GM23248 (cell line): ENCODE results near the gene CAMKMT. TPM values are rescaled to one million over a fixed set of nuclear protein-coding genes. Genes with fewer than 3 reads are reported as not detected.

ENCODE experiments used
- DNase-seq: peaks from one replicate; pipeline ENCODE4 v3.0.0-alpha.2; 2015
- H2AFZ ChIP-seq: fragments of 200-600 bp; sonication (generic); 2 replicates; pipeline ENCODE4 v1.6.1; 2016; ENCODE audit warnings: antibody characterized with exemption
- H3F3A ChIP-seq: fragments of 200-600 bp; sonication (generic); 2 replicates; pipeline ENCODE4 v1.6.1; 2016; ENCODE audit warnings: mild to moderate bottlenecking, antibody characterized with exemption, mixed run types; ENCODE audit not compliant: insufficient read depth
- H3K27ac ChIP-seq: fragments of 200-600 bp; sonication (generic); 2 replicates; pipeline ENCODE4 v1.5.1; 2016; ENCODE audit warnings: mild to moderate bottlenecking
- H3K27me3 ChIP-seq: fragments of 200-600 bp; sonication (generic); replicated peaks from 2 replicates; pipeline ENCODE4 v1.6.1; 2016; ENCODE audit warnings: mild to moderate bottlenecking; ENCODE audit not compliant: insufficient read depth
- H3K36me3 ChIP-seq: fragments of 200-600 bp; sonication (generic); 2 replicates; pipeline ENCODE4 v1.6.1; 2016; ENCODE audit warnings: low read depth, mild to moderate bottlenecking
- H3K4me1 ChIP-seq: fragments of 200-600 bp; sonication (generic); 2 replicates; pipeline ENCODE4 v1.6.1; 2016; ENCODE audit warnings: mild to moderate bottlenecking; ENCODE audit not compliant: insufficient read depth
- H3K4me2 ChIP-seq: fragments of 200-600 bp; sonication (generic); one replicate; pipeline ENCODE4 v1.6.1; 2016; ENCODE audit warnings: mild to moderate bottlenecking; ENCODE audit not compliant: unreplicated experiment
- H3K4me3 ChIP-seq: fragments of 200-600 bp; sonication (generic); 2 replicates; pipeline ENCODE4 v1.5.1; 2016; ENCODE audit warnings: mild to moderate bottlenecking
- H3K79me2 ChIP-seq: fragments of 200-600 bp; sonication (generic); 2 replicates; pipeline ENCODE4 v1.6.1; 2016; ENCODE audit warnings: mild to moderate bottlenecking; ENCODE audit not compliant: insufficient read depth
- H3K9ac ChIP-seq: fragments of 200-600 bp; sonication (generic); 2 replicates; pipeline ENCODE4 v1.6.1; 2016; ENCODE audit warnings: mild to moderate bottlenecking
- H3K9me2 ChIP-seq: fragments of 200-600 bp; sonication (generic); 2 replicates; pipeline ENCODE4 v1.6.1; 2016; ENCODE audit warnings: mixed run types, mild to moderate bottlenecking, moderate library complexity; ENCODE audit not compliant: insufficient read depth
- H3K9me3 ChIP-seq: fragments of 200-600 bp; sonication (generic); one replicate; pipeline ENCODE4 v1.6.1; 2017; ENCODE audit warnings: low read depth
- H4K20me1 ChIP-seq: fragments of 200-600 bp; sonication (generic); 2 replicates; pipeline ENCODE4 v1.6.0; 2016; ENCODE audit not compliant: insufficient read depth
- EZH2 ChIP-seq: fragments of 200-600 bp; sonication (generic); IDR thresholded peaks from 2 replicates; pipeline ENCODE4 v1.6.1; 2018; ENCODE audit warnings: antibody characterized with exemption, mild to moderate bottlenecking; ENCODE audit not compliant: insufficient read depth, poor library complexity, severe bottlenecking
- EZH2phosphoT487 ChIP-seq: fragments of 200-600 bp; sonication (generic); IDR thresholded peaks from 2 replicates; pipeline ENCODE4 v1.6.1; 2018; ENCODE audit warnings: antibody characterized with exemption, moderate library complexity, mild to moderate bottlenecking, low read depth; ENCODE audit not compliant: insufficient read depth
- WGBS, 2 experiments: methylation state at CpG; one replicate each; pipeline ENCODE4 v1.1.6; 2015 to 2017; ENCODE audit warnings: low lambda C conversion rate in 2 of 2, low coverage in 1 of 2; ENCODE audit errors: missing lambda C conversion rate in 2 of 2; 5-methylcytosine and 5-hydroxymethylcytosine counted together
- in situ Hi-C: fragments of 300-500 bp; cut with MboI; formaldehyde crosslinking; loops from 2 replicates; pipeline ENCODE4 v1.15.0; 2020
- polyA plus RNA-seq: library from polyadenylated mRNA; unstranded; fragments of >200 nt; fragmentation: Nextera tagmentation; extraction: Ambion mirVana; gene quantifications from 2 replicates; pipeline ENCODE4 v1.2.1, GENCODE V29; 2016
- total RNA-seq: library from RNA; depleted of rRNA; stranded (reverse); fragments of >200 nt; shearing (Covaris generic); gene quantifications from 2 replicates; pipeline ENCODE4 v1.2.3, GENCODE V29; 2014

CAMKMT gene
- total and polyA plus RNA-seq, 2 experiments from 2014 or later, result 3.1 to 6.9 TPM

DNA sequence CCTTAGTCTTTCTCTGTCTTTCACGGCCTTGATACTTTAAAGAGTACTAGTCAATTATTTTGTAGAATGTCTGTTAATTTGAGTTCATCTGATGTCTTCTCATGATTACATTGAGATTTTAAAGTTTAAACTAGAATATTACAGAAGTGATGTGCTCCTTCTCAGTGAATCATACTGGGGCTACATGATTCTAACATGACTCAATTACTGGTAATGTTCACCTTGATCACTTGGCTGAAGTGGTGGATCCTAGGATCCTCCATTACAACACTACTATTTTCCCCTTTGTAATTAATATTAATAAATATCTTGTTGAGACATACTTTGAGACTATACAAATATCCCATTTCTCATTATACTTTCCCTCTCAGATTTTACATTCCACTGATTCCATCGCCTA lies 148.5 kb downstream of the CAMKMT start:
- Histone ChIP-seq H3F3A (no peaks in the 10 kb centered on the region), H2AFZ (no peak overlapping the region), H3K79me2 (no peaks in the 10 kb centered on the region), H3K36me3 (no peaks in the 10 kb centered on the region), H3K27me3 (no peaks in the 10 kb centered on the region), H3K27ac (no peak overlapping the region), H3K9me3 (no peaks in the 10 kb centered on the region), H3K4me2 (no peak overlapping the region), H3K4me1 (no peaks in the 10 kb centered on the region; the same call in 1 of the 2 replicates), H3K4me3 (no peak overlapping the region), H3K9ac (no peak overlapping the region), H4K20me1 (no peaks in the 10 kb centered on the region), H3K9me2 (no peaks in the 10 kb centered on the region)
- in situ Hi-C loops, result no loop called here
- peak; percentile 27 for DNase-seq
- 96 to 98% methylated on average over 2 of the region's 2 CpGs for WGBS, 2 experiments
- TF ChIP-seq EZH2phosphoT487 (no peak), EZH2 (no peak)

DNA sequence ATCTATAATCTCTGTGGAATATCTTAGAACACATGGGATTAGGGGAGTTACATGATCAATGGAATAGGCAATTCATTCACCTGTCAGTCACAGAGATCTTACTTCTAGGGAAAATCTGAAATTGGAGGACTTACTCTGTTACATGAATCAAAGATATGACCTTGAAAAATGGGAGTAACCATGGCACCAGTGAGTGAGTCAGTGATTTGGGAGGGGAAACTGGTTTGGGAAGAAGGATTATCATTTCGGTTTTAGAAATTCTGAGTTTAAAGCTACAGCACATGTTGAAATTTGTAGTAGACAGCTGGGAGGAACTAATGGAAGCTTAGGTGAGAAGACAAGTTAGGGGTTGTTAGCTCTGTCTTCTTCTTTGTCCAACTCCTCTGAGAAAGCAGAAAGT lies 153.7 kb downstream of the CAMKMT start:
- TF ChIP-seq EZH2, result no peak
- TF ChIP-seq EZH2phosphoT487, result no peak
- H4K20me1 ChIP-seq, result no peaks in the 10 kb centered on the region
- in situ Hi-C loops, result no loop called here
- no peak overlapping the region; the same call in 1 of the 2 replicates for H2AFZ ChIP-seq
- no peaks in the 10 kb centered on the region for H3K27me3 ChIP-seq
- H3K9ac ChIP-seq, result no peak overlapping the region
- no peaks in the 10 kb centered on the region for H3K4me1 ChIP-seq
- H3K9me2 ChIP-seq, result no peaks in the 10 kb centered on the region
- no peaks in the 10 kb centered on the region for H3K79me2 ChIP-seq
- peak; percentile 32 for DNase-seq
- H3K36me3 ChIP-seq, result no peaks in the 10 kb centered on the region
- WGBS, 2 experiments, result 12 to 19% methylated on average over 1 of the region's 1 CpG
- no peaks in the 10 kb centered on the region for H3K9me3 ChIP-seq
- no peaks in the 10 kb centered on the region for H3F3A ChIP-seq
- no peak overlapping the region for H3K4me2 ChIP-seq
- H3K4me3 ChIP-seq, result no peak overlapping the region
- H3K27ac ChIP-seq, result no peak overlapping the region

DNA sequence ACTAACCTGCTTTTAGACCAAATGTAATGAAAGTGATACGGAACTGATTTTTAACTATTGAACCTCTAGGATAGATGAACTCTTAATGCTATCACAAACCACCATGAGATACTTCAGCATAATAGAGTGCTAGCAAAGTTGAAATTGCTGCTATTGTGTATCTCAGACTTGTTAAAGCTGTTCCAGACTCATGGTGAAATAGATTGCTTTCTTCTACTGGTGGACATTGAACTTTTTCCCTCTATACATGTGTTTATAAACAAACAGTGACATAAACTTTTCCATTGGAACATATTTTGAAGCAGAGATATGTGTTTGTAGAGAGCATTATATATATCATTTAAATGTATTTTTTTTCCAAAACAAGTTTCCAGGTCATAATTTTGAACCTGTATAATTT lies 157.3 kb downstream of the CAMKMT start:
- in situ Hi-C loops, result no loop called here
- no peaks in the 10 kb centered on the region for H3K9me2 ChIP-seq
- H3K4me2 ChIP-seq, result no peak overlapping the region
- H3K79me2 ChIP-seq, result no peaks in the 10 kb centered on the region
- no peak for DNase-seq
- no peaks in the 10 kb centered on the region for H3K4me1 ChIP-seq
- H3K36me3 ChIP-seq, result no peaks in the 10 kb centered on the region
- no peaks in the 10 kb centered on the region for H3K27me3 ChIP-seq
- no peak overlapping the region for H3K27ac ChIP-seq
- H2AFZ ChIP-seq, result no peak overlapping the region
- no peak overlapping the region for H3K4me3 ChIP-seq
- WGBS, 2 experiments, result 72 to 82% methylated on average over 1 of the region's 1 CpG
- no peaks in the 10 kb centered on the region for H3F3A ChIP-seq
- H4K20me1 ChIP-seq, result no peaks in the 10 kb centered on the region
- H3K9ac ChIP-seq, result no peak overlapping the region
- no peaks in the 10 kb centered on the region for H3K9me3 ChIP-seq
- TF ChIP-seq EZH2phosphoT487 (no peak), EZH2 (no peak)

DNA sequence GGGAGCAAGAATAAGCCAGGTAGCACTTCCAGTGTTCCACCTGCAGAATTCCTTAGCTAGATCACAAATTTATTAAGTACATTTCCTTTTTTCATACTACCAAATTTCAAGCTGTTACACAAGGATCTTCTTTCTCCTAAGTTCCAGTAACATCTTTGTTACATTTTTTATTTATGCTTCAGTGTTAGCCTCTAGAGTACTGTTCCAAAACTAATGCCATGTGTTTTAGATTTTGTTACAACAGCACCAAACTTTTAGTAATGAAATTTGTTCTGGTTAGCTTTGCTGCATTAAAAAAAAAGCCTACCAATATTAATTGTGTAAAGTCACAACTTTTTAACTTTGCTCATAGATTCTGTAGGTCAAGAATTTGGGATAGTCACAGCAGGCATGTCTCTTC lies 161.1 kb downstream of the CAMKMT start:
- no peaks in the 10 kb centered on the region for H3K9me3 ChIP-seq
- H3K9me2 ChIP-seq, result no peaks in the 10 kb centered on the region
- H3K4me2 ChIP-seq, result no peak overlapping the region
- no peaks in the 10 kb centered on the region for H3K36me3 ChIP-seq
- H4K20me1 ChIP-seq, result no peaks in the 10 kb centered on the region
- 0 out of 2 replicates have a peak, but pooled peaks cover 4% of the 10 kb centered on the region for H3F3A ChIP-seq
- no peaks in the 10 kb centered on the region for H3K27me3 ChIP-seq
- no peaks in the 10 kb centered on the region for H3K79me2 ChIP-seq
- DNase-seq, result no peak
- no peak overlapping the region for H2AFZ ChIP-seq
- peaks cover 5% of the 10 kb centered on the region; the same call in 1 of the 2 replicates for H3K4me1 ChIP-seq
- H3K9ac ChIP-seq, result no peak overlapping the region
- TF ChIP-seq EZH2 (no peak), EZH2phosphoT487 (no peak)
- in situ Hi-C loops, result no loop called here
- no peak overlapping the region for H3K4me3 ChIP-seq
- H3K27ac ChIP-seq, result no peak overlapping the region

DNA sequence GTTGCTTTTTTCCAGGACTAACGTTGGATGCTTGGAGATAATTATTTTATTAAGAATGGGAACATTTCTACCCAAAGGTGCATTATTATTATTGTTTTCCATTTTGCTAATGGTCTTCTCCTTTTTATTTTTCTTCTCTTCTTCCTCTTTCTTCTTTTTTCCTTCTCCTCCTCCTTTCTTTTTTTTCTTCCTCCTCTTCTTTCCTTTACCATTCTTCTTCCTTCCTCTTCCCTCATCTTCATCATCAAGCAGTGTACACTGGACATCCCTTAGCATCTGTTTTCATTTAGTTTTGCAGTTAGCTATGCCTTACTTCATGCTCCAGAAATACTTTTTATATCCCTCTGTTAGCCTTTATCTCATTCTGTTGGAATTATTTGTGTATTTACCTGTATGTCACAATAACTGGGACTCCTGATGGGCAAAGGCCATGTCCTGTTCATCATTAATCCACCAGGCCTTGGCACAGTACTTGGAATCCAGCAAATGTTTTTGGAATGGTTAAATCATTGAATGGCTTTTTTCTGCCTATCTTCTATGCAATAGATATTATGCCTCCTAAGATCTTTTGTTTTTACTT lies 162.7 kb downstream of the CAMKMT start:
- Histone ChIP-seq H3K4me2 (no peak overlapping the region), H3K4me3 (no peak overlapping the region)

More for the DNA sequence above, 162.7 kb downstream of the CAMKMT start:
- peak; percentile 3 for DNase-seq
- Histone ChIP-seq H3K4me1 (peaks cover 21% of the 10 kb centered on the region), H3K9me2 (no peaks in the 10 kb centered on the region), H2AFZ (no peak overlapping the region), H3K27me3 (no peaks in the 10 kb centered on the region), H3K9me3 (no peaks in the 10 kb centered on the region), H3F3A (peaks cover 11% of the 10 kb centered on the region; the same call in 1 of the 2 replicates), H3K79me2 (no peaks in the 10 kb centered on the region), H4K20me1 (no peaks in the 10 kb centered on the region), H3K9ac (no peak overlapping the region), H3K27ac (no peak overlapping the region), H3K36me3 (no peaks in the 10 kb centered on the region)
- TF ChIP-seq EZH2 (no peak), EZH2phosphoT487 (no peak)
- 45 to 63% methylated on average over 1 of the region's 1 CpG for WGBS, 2 experiments
- in situ Hi-C loops, result no loop called here
